ENCODE measurements around the gene SMIM24.

Gene SMIM24

GRCh38 chr19:3426433-3426832 is 53.9 kb downstream of the SMIM24 start:
- no peak for DNase-seq

Data from NCI-H526 treated with DMSO at 0.1 percent for 48 hours (cell line).